HepG2 (cell line): ENCODE results near the gene SS18L1. TPM values are rescaled to one million over a fixed set of nuclear protein-coding genes. Genes with fewer than 3 reads are reported as not detected.

ENCODE experiments used
- ASH2L ChIP-seq: fragments of 300-600, 200-600 bp; sonication (generic); IDR thresholded peaks from 2 replicates; pipeline ENCODE4 v1.7.0; 2017; ENCODE audit warnings: low read depth, mild to moderate bottlenecking, moderate library complexity, mixed read lengths, low read length; ENCODE audit not compliant: insufficient read length
- HNF4G ChIP-seq, 2 experiments: sonication (generic) in 1 of 2; formaldehyde crosslinking in 1 of 2; IDR thresholded peaks; 2 replicates each; pipeline versions ENCODE4 v1.4.0 to v1.6.1; 2011 to 2020; ENCODE audit warnings: borderline replicate concordance in 2 of 2, low read depth in 2 of 2, mild to moderate bottlenecking in 2 of 2, low read length in 1 of 2, missing genetic modification reagents in 1 of 2, moderate library complexity in 1 of 2
- ISL2 ChIP-seq: sonication (generic); formaldehyde crosslinking; IDR thresholded peaks from 2 replicates; pipeline ENCODE4 v1.5.0; 2020; ENCODE audit warnings: missing genetic modification reagents
- NFE2L2 ChIP-seq: fragments of 150-350 bp; IDR thresholded peaks from 2 replicates; pipeline ENCODE4 v1.6.1; 2014; ENCODE audit warnings: low read length
- NFKBIZ ChIP-seq: IDR thresholded peaks from 2 replicates; pipeline ENCODE4 v1.6.1; 2018; ENCODE audit warnings: missing genetic modification reagents, missing compliant biosample characterization
- POLR2AphosphoS2 ChIP-seq: IDR thresholded peaks from 2 replicates; pipeline ENCODE4 v1.6.1; 2011; ENCODE audit warnings: low read depth, low read length, improper control_type of control experiment
- SIN3A ChIP-seq: IDR thresholded peaks from 2 replicates; pipeline ENCODE4 v1.6.1; 2011; ENCODE audit warnings: low read depth, mild to moderate bottlenecking, control low read depth, low read length, borderline replicate concordance
- SNAI1 ChIP-seq: sonication (generic); formaldehyde crosslinking; IDR thresholded peaks from 2 replicates; pipeline ENCODE4 v1.5.0; 2020; ENCODE audit warnings: mild to moderate bottlenecking, missing genetic modification reagents, borderline replicate concordance
- SNAPC2 ChIP-seq: sonication (generic); formaldehyde crosslinking; IDR thresholded peaks from 2 replicates; pipeline ENCODE4 v1.8.1; 2022; ENCODE audit warnings: mild to moderate bottlenecking, missing genetic modification reagents
- SOX6 ChIP-seq, 2 experiments: fragments of 450-650 bp in 1 of 2; sonication (generic) in 1 of 2; formaldehyde crosslinking in 1 of 2; IDR thresholded peaks; 2 replicates each; pipeline versions ENCODE4 v1.4.0 to v1.6.1; 2017 to 2020; ENCODE audit warnings: antibody characterized with exemption in 1 of 2, mild to moderate bottlenecking in 1 of 2, missing genetic modification reagents in 1 of 2
- ZBTB7A ChIP-seq: sonication (generic); formaldehyde crosslinking; IDR thresholded peaks from 2 replicates; pipeline ENCODE4 v1.8.0; 2022; ENCODE audit warnings: mild to moderate bottlenecking, missing genetic modification reagents
- ZMAT3 ChIP-seq: sonication (generic); formaldehyde crosslinking; conservative IDR thresholded peaks from 2 replicates; pipeline ENCODE4 v1.7.0; 2021; ENCODE audit warnings: missing genetic modification reagents
- ZNF30 ChIP-seq: sonication (generic); formaldehyde crosslinking; IDR thresholded peaks from 2 replicates; pipeline ENCODE4 v1.5.0; 2020; ENCODE audit warnings: mild to moderate bottlenecking, missing genetic modification reagents
- ZNF44 ChIP-seq: sonication (generic); formaldehyde crosslinking; IDR thresholded peaks from 2 replicates; pipeline ENCODE4 v1.5.1; 2020; ENCODE audit warnings: mild to moderate bottlenecking, missing genetic modification reagents
- ZNF788 ChIP-seq: sonication (generic); formaldehyde crosslinking; IDR thresholded peaks from 2 replicates; pipeline ENCODE4 v1.5.0; 2020; ENCODE audit warnings: mild to moderate bottlenecking, missing genetic modification reagents, borderline replicate concordance
- polyA plus RNA-seq, 8 experiments: library from polyadenylated mRNA; depleted of rRNA in 3 of 8; stranded (reverse) in 7 of 8; unstranded in 1 of 8; fragments of >200 nt; fragmentation: Illumina TruSeq in 4 of 8; extraction: Trizol in 4 of 8; gene quantifications; 2 replicates each; pipeline versions ENCODE4 v1.2.1 to v1.2.3, GENCODE V29; 2011 to 2016; ENCODE audit warnings: low read depth in 4 of 8, missing spikeins in 1 of 8, mixed read lengths in 1 of 8; ENCODE audit not compliant: insufficient read depth in 1 of 8
- total RNA-seq, 5 experiments: library from RNA; depleted of rRNA; stranded (reverse); fragments of >200 nt; fragmentation: Illumina TruSeq; extraction: Trizol; gene quantifications; 2 replicates each; pipeline ENCODE4 v1.2.3, GENCODE V29; 2016; ENCODE audit warnings: low read depth in 1 of 5
- TF ChIP-seq, protein P1 (sequence below): sonication (generic); formaldehyde crosslinking; IDR thresholded peaks from 2 replicates; pipeline ENCODE4 v1.8.0; 2023; ENCODE audit warnings: mild to moderate bottlenecking, missing genetic modification reagents
- TF ChIP-seq, protein P2 (sequence below), 2 experiments: fragments of 450-650 bp in 1 of 2; sonication (generic) in 1 of 2; formaldehyde crosslinking; IDR thresholded peaks; 2 replicates each; pipeline versions ENCODE4 v1.5.0 to v1.8.0; 2020 to 2022; ENCODE audit warnings: mild to moderate bottlenecking in 1 of 2, missing genetic modification reagents in 1 of 2
- TF ChIP-seq, protein P3 (sequence below): sonication (generic); formaldehyde crosslinking; IDR thresholded peaks from 2 replicates; pipeline ENCODE4 v1.4.0; 2020; ENCODE audit warnings: missing genetic modification reagents, low read depth, mild to moderate bottlenecking, borderline replicate concordance
- TF ChIP-seq, protein P4 (sequence below): sonication (generic); formaldehyde crosslinking; IDR thresholded peaks from 2 replicates; pipeline ENCODE4 v1.4.0; 2020; ENCODE audit warnings: missing genetic modification reagents, mild to moderate bottlenecking, borderline replicate concordance
- TF ChIP-seq, protein P5 (sequence below): sonication (generic); formaldehyde crosslinking; IDR thresholded peaks from 2 replicates; pipeline ENCODE4 v1.5.0; 2020; ENCODE audit warnings: missing genetic modification reagents, mild to moderate bottlenecking, borderline replicate concordance

SS18L1 gene
- total and polyA plus RNA-seq, 2 of the 13 experiments (the other 11 are each of a cell fraction or from before 2014, with no cell fraction given): 17.8 to 27.6 TPM

DNA sequence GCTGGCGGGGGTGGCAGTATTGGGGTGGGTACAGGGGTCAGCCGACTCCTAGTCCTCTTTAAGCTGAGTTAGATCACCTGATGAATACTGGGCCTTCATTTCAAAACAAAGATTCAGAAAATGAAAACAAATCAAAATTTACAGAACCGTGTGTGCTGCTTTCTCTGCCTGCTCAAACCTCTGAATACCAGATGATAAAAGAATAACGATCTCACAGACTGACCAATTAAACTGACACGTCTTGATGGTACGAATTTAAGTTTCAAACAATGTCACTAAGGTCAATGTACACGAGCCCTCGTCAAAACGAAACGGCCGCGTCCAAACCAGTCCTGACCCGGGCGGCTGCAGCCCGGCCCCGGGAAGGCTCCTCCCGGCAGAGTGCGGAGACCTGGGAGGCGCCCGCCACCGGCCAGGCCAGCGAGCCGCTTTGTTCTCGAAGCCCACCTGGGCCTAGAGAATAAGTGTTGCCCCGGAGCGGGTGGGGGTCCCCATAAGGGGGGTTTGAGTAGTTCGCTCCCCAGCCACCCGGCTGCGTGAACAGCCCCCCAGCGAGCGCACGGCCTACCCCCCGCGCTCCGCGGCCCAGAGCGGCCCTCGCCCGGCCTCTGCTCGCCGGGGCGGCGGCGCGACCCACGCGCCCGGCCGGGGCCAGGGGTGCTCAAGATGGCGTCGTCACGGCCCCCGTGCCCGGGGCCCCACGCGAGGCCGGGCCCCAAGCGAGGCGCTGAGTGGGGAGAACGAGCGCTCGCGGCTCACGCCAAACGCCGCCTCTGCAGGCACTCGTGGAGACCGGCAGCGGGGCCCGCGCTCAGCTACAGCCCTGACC lies 1.1 kb upstream of the SS18L1 start (continued):
- TF ChIP-seq HNF4G (IDR thresholded peaks at IDR 0.05; ENCODE audit: borderline replicate concordance, low read depth, low read length) (no peak), HNF4G (CRISPR knock-in tag; IDR thresholded peaks at IDR 0.05; ENCODE audit: borderline replicate concordance, low read depth) (peak; percentile 46; the same call in 1 of the 2 replicates), POLR2AphosphoS2 (peak; percentile 53; the same call in 1 of the 2 replicates), ISL2 (CRISPR knock-in tag) (peak; percentile 16; the same call in 1 of the 2 replicates), ZNF30 (CRISPR knock-in tag) (peak; percentile 58; the same call in 1 of the 2 replicates), ZNF44 (CRISPR knock-in tag) (0 out of 2 replicates have a peak, but pooled peaks have one; percentile 61), SNAI1 (CRISPR knock-in tag) (peak; percentile 81; the same call in 1 of the 2 replicates), NFE2L2 (no peak), NFKBIZ (no peak), ASH2L (peak; percentile 8), ZBTB7A (CRISPR knock-in tag) (0 out of 2 replicates have a peak, but pooled peaks have one; percentile 8), SIN3A (peak; percentile 0; the same call in 1 of the 2 replicates), SNAPC2 (CRISPR knock-in tag) (no peak), SOX6 (IDR thresholded peaks at IDR 0.05) (no peak), SOX6 (CRISPR knock-in tag; IDR thresholded peaks at IDR 0.05) (peak; percentile 46; the same call in 1 of the 2 replicates), ZNF788 (CRISPR knock-in tag) (no peak), ZMAT3 (CRISPR knock-in tag) (peak; percentile 52; the same call in 1 of the 2 replicates)
- TF ChIP-seq, protein P1, sequence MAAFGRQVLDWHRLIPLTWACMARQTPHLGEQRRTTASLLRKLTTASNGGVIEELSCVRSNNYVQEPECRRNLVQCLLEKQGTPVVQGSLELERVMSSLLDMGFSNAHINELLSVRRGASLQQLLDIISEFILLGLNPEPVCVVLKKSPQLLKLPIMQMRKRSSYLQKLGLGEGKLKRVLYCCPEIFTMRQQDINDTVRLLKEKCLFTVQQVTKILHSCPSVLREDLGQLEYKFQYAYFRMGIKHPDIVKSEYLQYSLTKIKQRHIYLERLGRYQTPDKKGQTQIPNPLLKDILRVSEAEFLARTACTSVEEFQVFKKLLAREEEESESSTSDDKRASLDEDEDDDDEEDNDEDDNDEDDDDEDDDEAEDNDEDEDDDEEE (CRISPR knock-in tag): peak; percentile 7; the same call in 1 of the 2 replicates
- TF ChIP-seq, protein P2, sequence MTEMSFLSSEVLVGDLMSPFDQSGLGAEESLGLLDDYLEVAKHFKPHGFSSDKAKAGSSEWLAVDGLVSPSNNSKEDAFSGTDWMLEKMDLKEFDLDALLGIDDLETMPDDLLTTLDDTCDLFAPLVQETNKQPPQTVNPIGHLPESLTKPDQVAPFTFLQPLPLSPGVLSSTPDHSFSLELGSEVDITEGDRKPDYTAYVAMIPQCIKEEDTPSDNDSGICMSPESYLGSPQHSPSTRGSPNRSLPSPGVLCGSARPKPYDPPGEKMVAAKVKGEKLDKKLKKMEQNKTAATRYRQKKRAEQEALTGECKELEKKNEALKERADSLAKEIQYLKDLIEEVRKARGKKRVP (CRISPR knock-in tag; IDR thresholded peaks at IDR 0.05): no peak
- TF ChIP-seq, protein P3, sequence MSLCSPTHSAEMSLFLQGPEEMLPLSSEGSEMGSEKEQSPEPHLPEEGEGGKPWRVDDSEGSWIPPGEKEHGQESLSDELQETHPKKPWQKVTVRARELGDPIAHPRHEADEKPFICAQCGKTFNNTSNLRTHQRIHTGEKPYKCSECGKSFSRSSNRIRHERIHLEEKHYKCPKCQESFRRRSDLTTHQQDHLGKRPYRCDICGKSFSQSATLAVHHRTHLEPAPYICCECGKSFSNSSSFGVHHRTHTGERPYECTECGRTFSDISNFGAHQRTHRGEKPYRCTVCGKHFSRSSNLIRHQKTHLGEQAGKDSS (CRISPR knock-in tag): no peak
- TF ChIP-seq, protein P4, sequence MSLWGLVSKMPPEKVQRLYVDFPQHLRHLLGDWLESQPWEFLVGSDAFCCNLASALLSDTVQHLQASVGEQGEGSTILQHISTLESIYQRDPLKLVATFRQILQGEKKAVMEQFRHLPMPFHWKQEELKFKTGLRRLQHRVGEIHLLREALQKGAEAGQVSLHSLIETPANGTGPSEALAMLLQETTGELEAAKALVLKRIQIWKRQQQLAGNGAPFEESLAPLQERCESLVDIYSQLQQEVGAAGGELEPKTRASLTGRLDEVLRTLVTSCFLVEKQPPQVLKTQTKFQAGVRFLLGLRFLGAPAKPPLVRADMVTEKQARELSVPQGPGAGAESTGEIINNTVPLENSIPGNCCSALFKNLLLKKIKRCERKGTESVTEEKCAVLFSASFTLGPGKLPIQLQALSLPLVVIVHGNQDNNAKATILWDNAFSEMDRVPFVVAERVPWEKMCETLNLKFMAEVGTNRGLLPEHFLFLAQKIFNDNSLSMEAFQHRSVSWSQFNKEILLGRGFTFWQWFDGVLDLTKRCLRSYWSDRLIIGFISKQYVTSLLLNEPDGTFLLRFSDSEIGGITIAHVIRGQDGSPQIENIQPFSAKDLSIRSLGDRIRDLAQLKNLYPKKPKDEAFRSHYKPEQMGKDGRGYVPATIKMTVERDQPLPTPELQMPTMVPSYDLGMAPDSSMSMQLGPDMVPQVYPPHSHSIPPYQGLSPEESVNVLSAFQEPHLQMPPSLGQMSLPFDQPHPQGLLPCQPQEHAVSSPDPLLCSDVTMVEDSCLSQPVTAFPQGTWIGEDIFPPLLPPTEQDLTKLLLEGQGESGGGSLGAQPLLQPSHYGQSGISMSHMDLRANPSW: no peak
- TF ChIP-seq, protein P5, sequence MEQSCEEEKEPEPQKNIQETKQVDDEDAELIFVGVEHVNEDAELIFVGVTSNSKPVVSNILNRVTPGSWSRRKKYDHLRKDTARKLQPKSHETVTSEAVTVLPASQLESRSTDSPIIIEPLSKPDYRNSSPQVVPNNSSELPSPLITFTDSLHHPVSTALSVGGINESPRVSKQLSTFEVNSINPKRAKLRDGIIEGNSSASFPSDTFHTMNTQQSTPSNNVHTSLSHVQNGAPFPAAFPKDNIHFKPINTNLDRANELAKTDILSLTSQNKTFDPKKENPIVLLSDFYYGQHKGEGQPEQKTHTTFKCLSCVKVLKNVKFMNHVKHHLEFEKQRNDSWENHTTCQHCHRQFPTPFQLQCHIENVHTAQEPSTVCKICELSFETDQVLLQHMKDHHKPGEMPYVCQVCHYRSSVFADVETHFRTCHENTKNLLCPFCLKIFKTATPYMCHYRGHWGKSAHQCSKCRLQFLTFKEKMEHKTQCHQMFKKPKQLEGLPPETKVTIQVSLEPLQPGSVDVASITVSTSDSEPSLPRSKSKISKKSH: no peak
